ENCODE data around the gene FERMT2.
"Not testable (repeated sequence)": the region's sequence is repeated elsewhere in the genome, so short reads cannot be mapped to it uniquely, and the experiment has no call there.

Gene FERMT2

DNA sequence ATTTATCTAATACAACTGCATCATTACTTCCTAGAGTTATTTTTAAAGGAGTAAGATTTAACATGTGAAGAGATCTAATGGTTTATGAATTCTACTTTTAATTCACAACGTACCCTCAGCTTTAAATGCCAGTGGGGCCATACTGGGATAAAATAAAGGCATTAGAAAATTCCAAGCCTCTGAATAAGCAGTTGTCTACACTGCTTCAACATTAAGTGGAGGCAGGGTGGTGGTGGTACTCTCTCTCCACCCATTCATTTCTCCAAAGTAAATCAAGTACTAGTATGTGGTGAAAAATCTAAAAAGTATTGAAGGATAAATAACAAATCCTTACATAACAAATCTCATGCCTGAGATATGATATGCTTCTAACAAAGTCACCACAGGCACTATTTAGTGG is 52.4 kb downstream of the FERMT2 start:
- no peak for DNase-seq

- no peak for DNase-seq
Observed at GRCh38 chr14:52895000-52895399, 55.9 kb downstream of the FERMT2 start.

DNA sequence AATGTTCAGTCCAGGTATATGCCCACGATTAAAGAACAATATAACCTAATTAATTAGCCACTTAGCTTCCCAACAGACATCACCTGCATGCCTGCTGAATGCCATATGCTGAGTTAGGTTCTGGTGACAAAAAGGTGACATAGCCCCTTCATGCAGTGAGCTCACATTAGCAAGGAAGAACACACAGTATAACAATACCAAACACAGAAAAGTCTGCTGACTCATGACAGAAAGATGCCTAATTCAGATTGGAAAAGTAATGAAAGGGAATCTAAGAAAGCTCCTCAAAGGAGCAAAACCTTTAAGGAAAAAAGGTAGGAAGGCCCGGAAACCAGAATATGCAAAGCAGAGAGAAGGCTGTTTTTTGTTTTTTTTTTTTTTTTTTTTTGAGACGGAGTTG is 59.0 kb downstream of the FERMT2 start:
- DNase-seq: no peak

DNA sequence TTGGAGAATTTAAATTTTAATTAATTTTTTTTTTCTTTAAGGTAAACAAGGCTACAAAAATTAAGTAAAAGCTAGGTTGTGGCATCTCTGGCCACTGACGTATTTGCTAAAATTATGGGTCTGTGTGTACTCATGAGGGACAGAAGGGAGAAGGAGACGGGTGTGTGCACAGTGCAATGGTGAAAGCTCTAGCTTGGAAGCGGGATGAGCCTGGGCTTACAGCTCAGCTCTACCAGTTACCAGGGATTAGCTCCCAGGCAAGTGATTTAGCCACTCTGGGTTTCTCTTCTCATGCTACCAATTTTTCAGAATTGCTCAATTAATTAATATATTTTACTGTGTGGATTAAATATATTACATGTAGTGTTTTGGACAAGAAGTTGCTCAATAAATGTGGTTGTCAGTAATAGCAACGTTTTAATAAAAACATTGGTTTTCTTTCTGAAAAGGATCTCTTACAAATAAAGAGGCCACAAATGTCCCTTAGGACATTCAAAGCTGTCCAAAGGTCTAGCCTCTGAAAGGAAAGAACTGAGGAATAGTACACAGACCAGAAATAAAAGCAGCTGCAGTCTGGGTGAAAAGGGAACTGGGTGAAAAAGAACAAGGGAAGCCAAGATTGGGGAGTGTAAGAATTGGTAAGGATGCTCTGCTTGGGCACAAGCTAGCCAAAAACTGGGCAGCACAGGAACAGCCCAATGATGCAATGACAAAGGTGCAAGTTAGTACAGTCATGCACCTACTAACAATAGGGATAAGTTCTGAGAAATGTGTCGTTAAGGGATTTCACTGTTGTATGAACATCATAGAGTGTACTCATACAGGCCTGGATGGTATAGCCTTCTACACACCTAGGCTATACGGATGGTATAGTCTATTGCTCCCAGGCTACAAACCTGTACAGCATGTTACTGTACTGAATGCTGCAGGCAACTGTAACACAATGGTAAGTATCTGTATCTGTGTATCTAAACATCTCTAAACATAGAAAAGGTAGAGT is 61.7 kb downstream of the FERMT2 start:
- DNase-seq: no peak

- DNase-seq: no peak
Observed at GRCh38 chr14:52888159-52888558, 62.7 kb downstream of the FERMT2 start.

- no peak for DNase-seq
Observed at GRCh38 chr14:52885230-52885629, 65.6 kb downstream of the FERMT2 start.

GRCh38 chr14:52883658-52884057 is 67.2 kb downstream of the FERMT2 start:
- DNase-seq: no peak

- no peak for DNase-seq
Observed at GRCh38 chr14:52882824-52883223, 68.0 kb downstream of the FERMT2 start.

GRCh38 chr14:52879958-52880357 is 70.9 kb downstream of the FERMT2 start:
- no peak for DNase-seq

DNA sequence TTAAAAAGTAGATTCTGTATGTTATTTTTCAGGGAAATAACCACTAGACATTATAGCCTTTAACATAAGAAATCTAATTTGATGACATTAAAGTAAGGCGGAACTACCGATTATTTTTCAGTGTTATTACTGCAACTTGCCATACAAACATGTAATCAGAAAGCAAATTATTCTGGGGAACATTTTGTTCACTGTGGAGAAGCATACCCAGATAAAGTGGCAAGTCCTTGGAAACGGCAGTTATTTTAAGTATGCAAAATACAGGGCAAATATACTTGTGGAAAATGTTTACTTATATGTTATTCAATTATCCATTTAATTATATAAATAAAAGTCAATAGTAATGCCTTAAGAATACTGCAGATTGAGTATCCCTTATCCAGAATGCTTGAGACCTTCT is 71.9 kb downstream of the FERMT2 start:
- no peak for DNase-seq

GRCh38 chr14:52878469-52878868 is 72.4 kb downstream of the FERMT2 start:
- DNase-seq: no peak

DNA sequence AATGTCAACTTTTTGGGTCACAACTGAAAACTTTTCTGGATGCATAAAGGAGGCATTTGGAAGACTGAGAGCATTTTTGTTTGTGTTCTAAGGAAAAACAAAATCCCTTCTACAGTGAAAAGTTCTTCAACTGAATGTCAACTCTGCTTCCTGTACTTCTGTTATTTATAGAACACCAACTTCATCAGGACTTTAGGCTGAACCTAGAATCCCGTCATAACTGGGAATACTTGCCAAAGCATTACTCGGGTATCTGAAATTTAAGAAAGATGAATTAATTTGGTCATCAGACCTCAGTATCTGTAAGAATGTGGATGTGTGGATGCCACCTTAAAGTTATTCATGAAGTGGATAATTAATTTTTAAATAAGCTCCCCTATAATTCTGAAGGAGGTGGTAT is 73.2 kb downstream of the FERMT2 start:
- no peak for DNase-seq

- no peak for DNase-seq
Observed at GRCh38 chr14:52876806-52877205, 74.0 kb downstream of the FERMT2 start.

GRCh38 chr14:52876311-52876710 is 74.5 kb downstream of the FERMT2 start:
- DNase-seq: no peak

DNA sequence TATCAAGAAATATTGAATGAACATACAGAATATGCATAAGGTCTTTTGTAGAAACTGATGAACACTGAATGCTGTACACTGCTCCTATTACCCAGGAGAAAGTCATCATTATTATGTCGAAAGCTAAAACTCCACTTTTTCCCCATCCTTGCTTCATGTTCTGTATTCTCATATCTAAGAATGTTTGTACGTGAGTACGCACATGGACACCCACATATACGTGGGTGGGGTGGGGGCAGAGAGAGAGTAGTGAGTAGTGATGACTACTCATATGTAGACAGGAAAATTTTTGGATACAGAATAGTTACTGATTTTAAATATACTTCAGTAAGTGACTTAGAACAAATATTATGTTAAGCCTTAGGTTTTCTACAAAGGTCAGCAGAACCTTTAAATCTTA is 75.1 kb downstream of the FERMT2 start:
- no peak for DNase-seq

- DNase-seq: no peak
Observed at GRCh38 chr14:52874389-52874788, 76.5 kb downstream of the FERMT2 start.

GRCh38 chr14:52873694-52874093 is 77.2 kb downstream of the FERMT2 start:
- no peak for DNase-seq

DNA sequence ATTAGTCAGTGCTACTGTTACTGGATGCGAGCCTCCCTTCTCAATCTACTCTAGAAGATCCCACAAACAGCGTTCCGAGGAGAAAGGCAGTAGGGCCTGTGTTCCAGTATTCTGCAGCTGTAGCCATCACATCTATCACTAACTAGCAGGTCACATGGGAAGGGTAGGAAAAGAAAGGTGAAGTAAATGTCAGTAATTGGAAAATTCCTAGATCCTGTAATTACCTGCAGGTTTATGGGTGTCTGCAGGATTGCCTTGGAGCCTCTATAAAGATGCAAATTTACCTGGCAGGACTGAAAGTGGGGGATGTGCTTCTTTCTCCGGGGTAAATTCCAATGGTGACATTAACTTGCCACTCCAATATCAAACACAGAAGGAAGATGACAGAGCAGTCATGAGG is 77.8 kb downstream of the FERMT2 start:
- DNase-seq: no peak

DNA sequence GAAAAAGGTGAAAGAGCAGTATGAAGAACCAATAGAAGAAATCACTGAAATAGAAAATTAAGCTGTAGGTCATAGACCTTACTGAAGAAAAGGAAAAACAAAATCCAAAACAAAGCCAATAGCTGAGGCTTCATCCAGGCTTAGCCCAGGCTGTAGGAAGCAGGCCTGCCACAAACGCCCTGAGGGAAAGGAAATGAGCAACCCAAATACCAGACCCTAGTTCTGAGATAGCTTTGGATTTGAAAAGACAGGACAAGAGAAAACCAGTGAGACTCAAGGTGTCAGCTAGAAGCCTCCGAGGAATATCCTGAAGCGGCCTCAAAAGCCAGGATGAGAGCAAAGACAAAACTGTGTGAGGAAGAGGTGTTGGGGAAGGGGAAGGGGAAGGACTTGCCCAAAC is 79.2 kb downstream of the FERMT2 start:
- no peak for DNase-seq

GRCh38 chr14:52868911-52869618 is 81.8 kb downstream of the FERMT2 start:
- DNase-seq: no peak

GRCh38 chr14:52864893-52865292 is 86.0 kb downstream of the FERMT2 start:
- not testable (repeated sequence) for DNase-seq

- no peak for DNase-seq
Observed at GRCh38 chr14:52863334-52863700, 87.5 kb downstream of the FERMT2 start.

DNA sequence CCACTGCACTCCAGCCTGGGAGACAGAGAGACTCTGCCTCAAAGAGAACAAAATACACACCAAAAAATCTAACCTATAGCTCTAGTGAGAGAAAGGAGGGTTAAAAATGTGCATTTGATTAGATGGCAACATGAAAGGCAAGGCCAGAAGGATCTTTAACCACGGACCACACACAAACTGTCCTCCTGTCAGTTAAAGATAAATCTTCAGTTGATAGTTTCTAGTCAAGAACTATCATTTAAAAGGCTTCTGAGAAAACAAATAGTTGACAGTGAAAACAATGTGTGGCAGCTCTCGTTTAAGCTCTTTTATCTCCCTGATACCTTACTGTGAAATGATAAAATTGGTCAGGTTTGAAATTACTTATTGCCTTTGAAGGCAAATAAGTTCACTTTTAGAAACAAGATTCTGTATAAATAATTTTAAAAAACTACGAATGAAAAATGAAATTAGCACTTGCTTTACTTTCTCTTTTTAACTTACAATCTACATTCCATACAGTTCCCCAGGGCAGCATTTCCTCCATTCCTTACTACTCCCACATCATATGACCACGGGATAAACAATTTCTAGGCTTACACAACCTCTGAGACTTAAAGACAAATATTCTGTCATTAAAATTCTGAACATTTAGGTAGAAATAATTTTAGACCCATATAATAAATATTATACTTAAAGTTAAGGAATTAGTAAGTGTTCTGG is 88.1 kb downstream of the FERMT2 start:
- DNase-seq: no peak

- no peak for DNase-seq
Observed at GRCh38 chr14:52861403-52861802, 89.4 kb downstream of the FERMT2 start.

Measured in NCI-H2081 treated with DMSO at 0.1 percent for 48 hours (cell line).